GM10266 (cell line): Measurements from ENCODE around the gene N4BP2L2.
A peak's percentile ranks its signal among the peaks of the same experiment; 100 is the strongest.

Experiments used
- DNase-seq: peaks from one replicate; pipeline ENCODE4 v3.0.0; 2012; ENCODE audit errors: extremely low spot score
- CTCF ChIP-seq: IDR thresholded peaks from 2 replicates; pipeline ENCODE4 v1.5.1; 2012; ENCODE audit warnings: mild to moderate bottlenecking, low read depth; ENCODE audit not compliant: control insufficient read depth, insufficient read depth; ENCODE audit errors: missing control alignments

Gene N4BP2L2

DNA sequence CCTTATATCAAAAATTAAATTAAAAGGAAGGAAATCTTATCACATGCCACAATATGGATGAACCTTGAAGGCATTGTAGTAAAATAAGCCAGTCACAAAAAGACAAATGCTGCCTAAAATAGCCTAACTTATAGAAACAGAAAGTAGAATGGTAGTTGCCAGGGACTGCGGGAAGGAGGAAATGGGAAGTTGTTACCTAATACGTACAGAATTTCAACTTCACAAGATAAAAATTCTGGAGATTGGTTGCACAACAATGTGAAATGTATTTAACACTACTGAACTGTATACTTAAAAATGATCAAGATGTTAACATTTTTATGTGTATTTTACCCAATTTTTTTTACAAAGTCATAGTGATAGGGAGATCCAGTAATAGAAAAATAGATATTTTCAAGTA is 10.2 kb upstream of the N4BP2L2 start:
- no peak for TF ChIP-seq CTCF
- no peak for DNase-seq

DNA sequence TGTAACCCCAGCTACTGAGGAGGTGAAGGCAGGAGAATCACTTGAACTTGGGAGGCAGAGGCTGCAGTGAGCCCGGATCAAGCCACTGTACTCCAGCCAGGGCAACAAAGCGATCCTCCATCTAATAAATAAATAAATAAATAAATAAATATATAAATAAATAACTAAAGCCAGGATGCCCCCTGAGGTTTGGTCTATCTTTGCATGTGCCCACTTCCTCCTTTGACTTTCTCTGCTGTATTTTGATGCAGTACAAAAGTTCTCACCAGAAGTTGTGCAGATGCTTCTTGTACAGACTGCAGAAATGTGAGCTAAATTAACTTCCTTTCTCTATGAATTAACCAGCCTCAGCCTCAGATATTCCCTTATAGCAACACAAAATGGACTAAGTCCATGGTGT is 6.5 kb upstream of the N4BP2L2 start:
- no peak for TF ChIP-seq CTCF
- DNase-seq, result no peak

DNA sequence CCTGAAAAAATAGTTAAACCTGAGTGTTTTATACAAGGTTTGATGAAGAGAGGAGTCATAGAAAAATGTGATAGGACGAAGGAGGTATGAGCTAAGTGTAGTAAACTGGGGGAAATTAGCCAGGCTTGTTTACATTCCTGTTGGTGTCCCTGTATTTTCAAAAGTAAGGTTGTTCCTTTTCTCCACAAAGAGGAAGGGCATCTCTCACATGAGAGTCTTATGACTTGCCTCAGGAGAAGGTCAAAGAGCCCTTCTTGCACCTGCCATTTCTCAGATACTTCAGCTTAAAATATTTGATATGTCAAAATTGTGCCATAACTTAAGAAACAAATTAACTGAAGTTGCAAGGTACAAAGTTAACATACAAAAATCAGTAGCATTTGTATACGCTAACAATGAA is 3.6 kb upstream of the N4BP2L2 start:
- no peak for TF ChIP-seq CTCF
- DNase-seq, result no peak

DNA sequence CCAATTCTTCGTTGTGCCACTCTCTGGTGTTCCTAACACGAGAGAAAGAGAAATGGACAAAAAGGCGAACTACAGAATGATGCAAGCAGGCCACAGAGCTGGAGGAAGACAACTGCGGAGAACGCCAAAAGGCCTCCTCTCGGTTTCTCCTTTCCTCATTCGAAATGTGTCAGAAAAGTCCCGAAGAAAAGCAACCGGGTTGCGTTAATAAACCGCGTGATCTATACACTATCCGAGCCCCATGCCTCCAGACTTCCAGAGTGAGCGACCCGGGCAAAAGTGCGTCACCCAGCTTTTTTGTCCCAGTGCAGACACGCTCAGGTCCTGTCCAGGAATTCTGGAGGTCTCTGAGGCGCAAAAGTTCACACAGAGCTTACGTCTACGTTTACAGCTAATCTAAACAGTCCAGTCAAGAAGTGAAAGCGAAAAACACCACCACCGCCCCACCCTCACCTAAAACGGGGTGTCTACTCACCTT is 413 bp downstream of the N4BP2L2 start:
- peak; percentile 50 for DNase-seq

GRCh38 chr13:32537580-32538142 is 934 bp downstream of the N4BP2L2 start:
- no peak for DNase-seq
- no peak for TF ChIP-seq CTCF

More for the DNA sequence above, 413 bp downstream of the N4BP2L2 start:
- TF ChIP-seq CTCF, result no peak

DNA sequence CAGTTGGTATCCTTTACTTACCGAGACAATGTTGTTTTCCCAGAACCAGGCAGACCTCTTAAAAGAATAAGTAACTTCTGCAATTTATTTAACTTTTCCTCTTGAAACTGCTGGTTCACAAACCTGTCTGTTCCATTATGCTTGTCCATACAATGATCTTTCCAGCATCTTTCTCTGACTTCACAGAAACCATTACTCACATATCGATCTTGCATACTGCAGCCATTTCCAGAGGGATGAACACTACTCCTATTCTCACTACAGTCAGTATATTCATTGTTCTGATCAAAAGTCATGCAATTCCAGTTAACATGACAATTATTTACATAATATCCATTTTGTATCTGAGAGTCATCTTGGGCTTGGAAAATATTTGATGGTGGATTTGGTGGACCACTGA is 2.8 kb downstream of the N4BP2L2 start:
- no peak for DNase-seq
- no peak for TF ChIP-seq CTCF

- TF ChIP-seq CTCF, result no peak
- no peak for DNase-seq
Measured at GRCh38 chr13:32535115-32535514, 3.5 kb downstream of the N4BP2L2 start.
